B cell (primary cell): Measurements from ENCODE around the gene UBAC1.

ENCODE experiments used
- EZH2 ChIP-seq: IDR thresholded peaks from 2 replicates; pipeline ENCODE4 v1.6.1; 2012; ENCODE audit warnings: borderline replicate concordance, low read depth, mild to moderate bottlenecking, moderate library complexity, low read length; ENCODE audit not compliant: insufficient read depth, poor library complexity, severe bottlenecking
- TF ChIP-seq, protein P1 (sequence below): fragments of 200-600 bp; IDR thresholded peaks from one replicate; pipeline ENCODE4 v1.8.0; 2022; ENCODE audit warnings: antibody characterized with exemption, mild to moderate bottlenecking

DNA sequence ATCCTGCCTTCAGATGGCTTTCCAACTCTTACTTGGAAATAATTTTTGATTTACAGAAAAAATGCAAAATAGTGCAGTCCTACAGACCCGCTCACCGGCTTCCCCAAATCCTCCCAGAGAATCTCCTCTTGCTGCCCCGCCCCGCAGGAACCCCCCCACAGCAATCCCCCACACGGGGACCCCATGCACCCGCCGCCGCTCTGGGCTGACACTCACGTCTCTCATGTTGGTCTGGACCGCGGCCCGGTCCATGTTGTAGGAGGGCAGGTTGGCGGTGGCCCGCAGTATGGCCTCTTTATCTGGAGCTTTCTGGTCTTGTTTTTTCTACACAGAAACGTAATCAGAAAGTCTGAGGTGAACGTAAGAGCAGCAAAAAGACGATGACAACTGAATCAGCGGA is 13.6 kb downstream of the UBAC1 start:
- TF ChIP-seq, protein P1, sequence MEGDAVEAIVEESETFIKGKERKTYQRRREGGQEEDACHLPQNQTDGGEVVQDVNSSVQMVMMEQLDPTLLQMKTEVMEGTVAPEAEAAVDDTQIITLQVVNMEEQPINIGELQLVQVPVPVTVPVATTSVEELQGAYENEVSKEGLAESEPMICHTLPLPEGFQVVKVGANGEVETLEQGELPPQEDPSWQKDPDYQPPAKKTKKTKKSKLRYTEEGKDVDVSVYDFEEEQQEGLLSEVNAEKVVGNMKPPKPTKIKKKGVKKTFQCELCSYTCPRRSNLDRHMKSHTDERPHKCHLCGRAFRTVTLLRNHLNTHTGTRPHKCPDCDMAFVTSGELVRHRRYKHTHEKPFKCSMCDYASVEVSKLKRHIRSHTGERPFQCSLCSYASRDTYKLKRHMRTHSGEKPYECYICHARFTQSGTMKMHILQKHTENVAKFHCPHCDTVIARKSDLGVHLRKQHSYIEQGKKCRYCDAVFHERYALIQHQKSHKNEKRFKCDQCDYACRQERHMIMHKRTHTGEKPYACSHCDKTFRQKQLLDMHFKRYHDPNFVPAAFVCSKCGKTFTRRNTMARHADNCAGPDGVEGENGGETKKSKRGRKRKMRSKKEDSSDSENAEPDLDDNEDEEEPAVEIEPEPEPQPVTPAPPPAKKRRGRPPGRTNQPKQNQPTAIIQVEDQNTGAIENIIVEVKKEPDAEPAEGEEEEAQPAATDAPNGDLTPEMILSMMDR = no peak
- TF ChIP-seq EZH2 = no peak
